ENCODE measurements around the gene CCSER1.
"Not testable (repeated sequence)": the region's sequence is repeated elsewhere in the genome, so short reads cannot be mapped to it uniquely, and the experiment has no call there.

The CCSER1 gene

GRCh38 chr4:91362125-91362524 is 1234.9 kb downstream of the CCSER1 start:
- TF ChIP-seq CTCF (conservative IDR thresholded peaks at IDR 0.05) = no peak
- H3K27ac ChIP-seq = no peak overlapping the region

GRCh38 chr4:91366554-91366953 is 1239.4 kb downstream of the CCSER1 start:
- H3K27ac ChIP-seq = no peak overlapping the region
- no peak for TF ChIP-seq CTCF (conservative IDR thresholded peaks at IDR 0.05)

GRCh38 chr4:91369116-91369515 is 1241.9 kb downstream of the CCSER1 start:
- peak overlapping the region; percentile 26 for H3K27ac ChIP-seq
- TF ChIP-seq CTCF (conservative IDR thresholded peaks at IDR 0.05) = no peak

GRCh38 chr4:91373546-91373945 is 1246.4 kb downstream of the CCSER1 start:
- H3K27ac ChIP-seq = peak overlapping the region; percentile 62
- no peak for TF ChIP-seq CTCF (conservative IDR thresholded peaks at IDR 0.05)

- not testable (repeated sequence) for H3K27ac ChIP-seq
Observed at GRCh38 chr4:91405431-91405830, 1278.2 kb downstream of the CCSER1 start.

GRCh38 chr4:91422011-91422410 is 1294.8 kb downstream of the CCSER1 start:
- no peak for TF ChIP-seq CTCF (conservative IDR thresholded peaks at IDR 0.05)

GRCh38 chr4:91426725-91427124 is 1299.5 kb downstream of the CCSER1 start:
- no peak overlapping the region for H3K27ac ChIP-seq
- TF ChIP-seq CTCF (conservative IDR thresholded peaks at IDR 0.05) = no peak

More at GRCh38 chr4:91422011-91422410, 1294.8 kb downstream of the CCSER1 start:
- no peak overlapping the region for H3K27ac ChIP-seq

GRCh38 chr4:91427171-91427570 is 1300.0 kb downstream of the CCSER1 start:
- H3K27ac ChIP-seq = no peak overlapping the region
- TF ChIP-seq CTCF (conservative IDR thresholded peaks at IDR 0.05) = no peak
